HCT116 (cell line): ENCODE measurements around the gene BCL2L15. TPM values are rescaled to one million over a fixed set of nuclear protein-coding genes. Genes with fewer than 3 reads are reported as not detected.

Source experiments
- ATAC-seq: fragments of 200-7000 bp; cut with Tn5 transposase; 2 replicates; pipeline ENCODE4 v1.9.1; 2020; ENCODE audit warnings: mild to moderate bottlenecking, moderate library complexity
- BruUV-seq: library from RNA; stranded (reverse); fragments of 400-500 nt; replicated peaks from 2 replicates; lab custom pipeline; 2021; lab: Mats Ljungman, UMichigan
- CTCF ChIA-PET: fragments of 300-600 bp; sonication (Branson Sonifier 250); formaldehyde crosslinking; loops from one replicate; lab custom pipeline; 2021; ENCODE audit warnings: antibody characterized with exemption; lab: Charles Lee
- POLR2A ChIA-PET: fragments of 300-600, 350-600 bp; sonication (Branson Sonifier 250); formaldehyde crosslinking; loops from one replicate; lab custom pipeline; 2021; ENCODE audit warnings: antibody characterized with exemption; lab: Charles Lee
- RAD21 ChIA-PET, 2 experiments: fragments of 300-600 bp; sonication (Branson Sonifier 250); formaldehyde crosslinking; loops; one replicate each; lab custom pipeline; 2023; ENCODE audit warnings: low total read pairs in 2 of 2; ENCODE audit not compliant: uncharacterized antibody in 2 of 2, unreplicated experiment in 2 of 2, low non-redundant PET in 1 of 2; lab: Charles Lee
- DNase-seq: peaks from one replicate; pipeline ENCODE4 v3.0.0-alpha.2; 2010; ENCODE audit warnings: low read depth, low spot score
- H2AFZ ChIP-seq: fragments of 200-600 bp; shearing (Covaris generic), sonication (generic); 2 replicates; pipeline ENCODE4 v1.6.1; 2017; ENCODE audit warnings: low read depth, mixed run types, mixed read lengths, antibody characterized with exemption, low read length; ENCODE audit not compliant: poor library complexity, severe bottlenecking
- H3K27ac ChIP-seq: 2 replicates; pipeline ENCODE4 v1.5.1; 2012; ENCODE audit warnings: low read depth, low read length
- H3K27me3 ChIP-seq: fragments of 200-600 bp; sonication (generic); 2 replicates; pipeline ENCODE4 v1.6.1; 2016; ENCODE audit warnings: mixed run types, low read length, mixed read lengths; ENCODE audit not compliant: insufficient read depth
- H3K36me3 ChIP-seq, 2 experiments: fragments of 200-500 bp in 1 of 2; fragments of 200-600 bp in 1 of 2; sonication (Bioruptor generic) in 1 of 2; sonication (generic) in 1 of 2; 2 replicates each; pipeline versions ENCODE4 v1.5.1 to v1.6.1; 2014 to 2016; ENCODE audit warnings: low read length in 2 of 2, inconsistent platforms in 1 of 2, mixed read lengths in 1 of 2, mixed run types in 1 of 2; ENCODE audit not compliant: insufficient read depth in 2 of 2, control insufficient read depth in 1 of 2
- H3K4me1 ChIP-seq, 2 experiments: fragments of 200-600 bp in 1 of 2; sonication (generic) in 1 of 2; 2 replicates each; pipeline versions ENCODE4 v1.5.1 to v1.6.1; 2012 to 2017; ENCODE audit warnings: low read length in 2 of 2, inconsistent platforms in 1 of 2, mild to moderate bottlenecking in 1 of 2, mixed read lengths in 1 of 2, mixed run types in 1 of 2, moderate library complexity in 1 of 2; ENCODE audit not compliant: insufficient read depth in 2 of 2, control insufficient read depth in 1 of 2
- H3K4me2 ChIP-seq: fragments of 200-600 bp; sonication (generic); 2 replicates; pipeline ENCODE4 v1.6.1; 2017; ENCODE audit warnings: mixed run types, low read length, mixed read lengths
- H3K4me3 ChIP-seq, 2 experiments: fragments of 200-600 bp in 1 of 2; sonication (generic) in 1 of 2; replicated peaks in 1 of 2; 2 replicates each; pipeline ENCODE4 v1.5.1; 2011 to 2016; ENCODE audit warnings: low read length in 2 of 2, control low read depth in 1 of 2, low read depth in 1 of 2, mild to moderate bottlenecking in 1 of 2, mixed read lengths in 1 of 2, mixed run types in 1 of 2
- H3K79me2 ChIP-seq: fragments of 200-600 bp; sonication (generic); 2 replicates; pipeline ENCODE4 v1.6.1; 2017; ENCODE audit warnings: mild to moderate bottlenecking, mixed run types, low read length, moderate library complexity, mixed read lengths; ENCODE audit not compliant: insufficient read depth
- H3K9ac ChIP-seq: fragments of 200-600 bp; sonication (generic); 2 replicates; pipeline ENCODE4 v1.6.1; 2016; ENCODE audit warnings: low read length, mixed read lengths
- H3K9me2 ChIP-seq: fragments of 200-600 bp; sonication (generic), shearing (Covaris generic); 2 replicates; pipeline ENCODE4 v1.6.1; 2017; ENCODE audit warnings: mixed run types, mild to moderate bottlenecking, moderate library complexity; ENCODE audit not compliant: insufficient read depth
- H3K9me3 ChIP-seq, 2 experiments: fragments of 200-500 bp in 1 of 2; fragments of 200-600 bp in 1 of 2; sonication (Bioruptor generic) in 1 of 2; sonication (generic) in 1 of 2; 2 replicates each; pipeline ENCODE4 v1.6.1; 2014 to 2017; ENCODE audit warnings: low read length in 2 of 2, mixed read lengths in 2 of 2, inconsistent platforms in 1 of 2, low read depth in 1 of 2, mild to moderate bottlenecking in 1 of 2, mixed run types in 1 of 2, moderate library complexity in 1 of 2; ENCODE audit not compliant: control insufficient read depth in 1 of 2, insufficient read depth in 1 of 2
- H4K20me1 ChIP-seq: fragments of 200-600 bp; sonication (generic), shearing (Covaris generic); 2 replicates; pipeline ENCODE4 v1.6.1; 2017; ENCODE audit warnings: mixed run types, mild to moderate bottlenecking, moderate library complexity; ENCODE audit not compliant: insufficient read depth
- CBX3 ChIP-seq: IDR thresholded peaks from 2 replicates; pipeline ENCODE4 v1.6.1; 2012; ENCODE audit warnings: low read depth
- EGR1 ChIP-seq: IDR thresholded peaks from 2 replicates; pipeline ENCODE4 v1.6.1; 2012; ENCODE audit warnings: low read depth
- ELF1 ChIP-seq: IDR thresholded peaks from 2 replicates; pipeline ENCODE4 v1.6.1; 2012; ENCODE audit warnings: low read depth, borderline replicate concordance
- EZH2phosphoT487 ChIP-seq: fragments of 200-600 bp; IDR thresholded peaks from 2 replicates; pipeline ENCODE4 v1.6.1; 2018; ENCODE audit warnings: antibody characterized with exemption, borderline replicate concordance
- JUND ChIP-seq: IDR thresholded peaks from 2 replicates; pipeline ENCODE4 v1.6.1; 2012
- POLR2A ChIP-seq: IDR thresholded peaks from 2 replicates; pipeline ENCODE4 v1.7.0; 2011; ENCODE audit warnings: borderline replicate concordance; ENCODE audit not compliant: insufficient read depth, insufficient read length; ENCODE audit errors: extremely low read depth
- POLR2AphosphoS5 ChIP-seq: IDR thresholded peaks from 2 replicates; pipeline ENCODE4 v1.6.1; 2011; ENCODE audit warnings: mild to moderate bottlenecking, low read depth, low read length, moderate library complexity
- SIN3A ChIP-seq: IDR thresholded peaks from 2 replicates; pipeline ENCODE4 v1.6.1; 2012; ENCODE audit warnings: low read depth
- SP1 ChIP-seq: IDR thresholded peaks from 2 replicates; pipeline ENCODE4 v1.6.1; 2012; ENCODE audit warnings: low read depth
- SRF ChIP-seq: IDR thresholded peaks from 2 replicates; pipeline ENCODE4 v1.6.1; 2012; ENCODE audit warnings: low read depth
- TCF7L2 ChIP-seq: IDR thresholded peaks from 2 replicates; pipeline ENCODE4 v1.7.0; 2011; ENCODE audit warnings: borderline replicate concordance, inconsistent platforms; ENCODE audit not compliant: insufficient read depth, insufficient read length; ENCODE audit errors: extremely low read depth
- YY1 ChIP-seq: IDR thresholded peaks from 2 replicates; pipeline ENCODE4 v1.6.1; 2011; ENCODE audit warnings: low read length, low read depth, moderate library complexity, mild to moderate bottlenecking; ENCODE audit not compliant: insufficient replicate concordance; ENCODE audit errors: extremely low read depth
- intact Hi-C: fragments of 100-400 bp; cut with micrococcal nuclease; formaldehyde crosslinking; loops from 2 replicates; pipeline ENCODE4 v1.10.0; 2022
- total RNA-seq: library from RNA; stranded (reverse); gene quantifications from one replicate; pipeline ENCODE4 v1.2.1, GENCODE V29; 2021; ENCODE audit not compliant: unreplicated experiment
- TF ChIP-seq, protein P1 (sequence below), 3 experiments: fragments of 200-600 bp in 1 of 3; sonication (generic) in 1 of 3; IDR thresholded peaks in 2 of 3; conservative IDR thresholded peaks in 1 of 3; 2 replicates each; pipeline ENCODE4 v1.5.1; 2012 to 2017; ENCODE audit warnings: low read depth in 2 of 3, low read length in 2 of 3, antibody characterized with exemption in 1 of 3, borderline replicate concordance in 1 of 3, control low read depth in 1 of 3, mild to moderate bottlenecking in 1 of 3, mixed read lengths in 1 of 3, mixed run types in 1 of 3, moderate library complexity in 1 of 3; ENCODE audit not compliant: insufficient read depth in 1 of 3
- TF ChIP-seq, protein P2 (sequence below): IDR thresholded peaks from 2 replicates; pipeline ENCODE4 v1.6.1; 2012; ENCODE audit warnings: low read depth
- TF ChIP-seq, protein P3 (sequence below): IDR thresholded peaks from 2 replicates; pipeline ENCODE4 v1.6.1; 2011; ENCODE audit warnings: mild to moderate bottlenecking, low read length, moderate library complexity; ENCODE audit not compliant: insufficient replicate concordance; ENCODE audit errors: extremely low read depth

BCL2L15 gene
- total RNA-seq, 1 experiment from 2014 or later, result 0.54 TPM

DNA sequence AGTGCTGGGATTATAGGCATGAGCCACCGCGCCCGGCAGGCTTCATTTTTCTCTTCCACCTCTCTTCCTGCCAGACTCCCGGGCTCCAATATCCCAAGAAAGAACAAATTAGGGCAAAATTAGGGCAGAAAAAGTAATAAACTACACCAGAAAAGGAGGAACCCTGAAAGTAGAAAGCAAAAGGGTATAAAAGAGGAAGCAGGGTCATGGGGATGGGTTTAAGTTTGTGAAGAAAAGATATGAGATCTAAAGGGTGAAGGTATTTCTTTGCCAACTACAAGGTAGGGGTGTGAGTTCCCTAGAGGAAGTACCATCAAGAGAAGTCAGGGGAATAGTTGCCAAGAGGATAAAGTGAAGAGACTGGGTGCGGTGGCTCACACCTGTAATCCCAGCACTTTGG, 25.7 kb downstream of the BCL2L15 start:
- ChIA-PET CTCF (no interaction called here), RAD21 (no interaction called here), POLR2A (no interaction called here)
- intact Hi-C loops, result no loop called here
- no peak overlapping the region for H3K4me3 ChIP-seq
- DNase-seq (no peak), ATAC-seq (no peak)
- BruUV-seq, result no TSS peak
- H3K4me1 ChIP-seq, result peaks cover 0 to 6% of the 10 kb centered on the region in 2 experiments; a peak in 1 of 4 replicates
- no peaks in the 10 kb centered on the region for H4K20me1 ChIP-seq
- H3K4me2 ChIP-seq, result no peak overlapping the region
- no peaks in the 10 kb centered on the region for H3K36me3 ChIP-seq
- no peak overlapping the region for H2AFZ ChIP-seq
- H3K9ac ChIP-seq, result no peak overlapping the region
- H3K79me2 ChIP-seq, result no peaks in the 10 kb centered on the region
- no peaks in the 10 kb centered on the region for H3K9me3 ChIP-seq
- no peaks in the 10 kb centered on the region for H3K9me2 ChIP-seq
- TF ChIP-seq, protein P1, sequence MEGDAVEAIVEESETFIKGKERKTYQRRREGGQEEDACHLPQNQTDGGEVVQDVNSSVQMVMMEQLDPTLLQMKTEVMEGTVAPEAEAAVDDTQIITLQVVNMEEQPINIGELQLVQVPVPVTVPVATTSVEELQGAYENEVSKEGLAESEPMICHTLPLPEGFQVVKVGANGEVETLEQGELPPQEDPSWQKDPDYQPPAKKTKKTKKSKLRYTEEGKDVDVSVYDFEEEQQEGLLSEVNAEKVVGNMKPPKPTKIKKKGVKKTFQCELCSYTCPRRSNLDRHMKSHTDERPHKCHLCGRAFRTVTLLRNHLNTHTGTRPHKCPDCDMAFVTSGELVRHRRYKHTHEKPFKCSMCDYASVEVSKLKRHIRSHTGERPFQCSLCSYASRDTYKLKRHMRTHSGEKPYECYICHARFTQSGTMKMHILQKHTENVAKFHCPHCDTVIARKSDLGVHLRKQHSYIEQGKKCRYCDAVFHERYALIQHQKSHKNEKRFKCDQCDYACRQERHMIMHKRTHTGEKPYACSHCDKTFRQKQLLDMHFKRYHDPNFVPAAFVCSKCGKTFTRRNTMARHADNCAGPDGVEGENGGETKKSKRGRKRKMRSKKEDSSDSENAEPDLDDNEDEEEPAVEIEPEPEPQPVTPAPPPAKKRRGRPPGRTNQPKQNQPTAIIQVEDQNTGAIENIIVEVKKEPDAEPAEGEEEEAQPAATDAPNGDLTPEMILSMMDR (IDR thresholded peaks at IDR 0.05 in 2 of 3, conservative IDR thresholded peaks at IDR 0.05 in 1 of 3; ENCODE audit: borderline replicate concordance in 1 of 3, insufficient read depth in 1 of 3, low read depth in 2 of 3, low read length in 2 of 3), result no peak
- TF ChIP-seq POLR2AphosphoS5, result no peak
- TF ChIP-seq EGR1, result no peak
- TF ChIP-seq EZH2phosphoT487, result no peak
- TF ChIP-seq JUND, result no peak
- TF ChIP-seq YY1, result no peak
- no peak for TF ChIP-seq TCF7L2
- TF ChIP-seq SIN3A, result no peak
- no peak for TF ChIP-seq CBX3
- TF ChIP-seq SP1, result no peak
- TF ChIP-seq POLR2A, result no peak
- no peak for TF ChIP-seq SRF
- TF ChIP-seq, protein P2, sequence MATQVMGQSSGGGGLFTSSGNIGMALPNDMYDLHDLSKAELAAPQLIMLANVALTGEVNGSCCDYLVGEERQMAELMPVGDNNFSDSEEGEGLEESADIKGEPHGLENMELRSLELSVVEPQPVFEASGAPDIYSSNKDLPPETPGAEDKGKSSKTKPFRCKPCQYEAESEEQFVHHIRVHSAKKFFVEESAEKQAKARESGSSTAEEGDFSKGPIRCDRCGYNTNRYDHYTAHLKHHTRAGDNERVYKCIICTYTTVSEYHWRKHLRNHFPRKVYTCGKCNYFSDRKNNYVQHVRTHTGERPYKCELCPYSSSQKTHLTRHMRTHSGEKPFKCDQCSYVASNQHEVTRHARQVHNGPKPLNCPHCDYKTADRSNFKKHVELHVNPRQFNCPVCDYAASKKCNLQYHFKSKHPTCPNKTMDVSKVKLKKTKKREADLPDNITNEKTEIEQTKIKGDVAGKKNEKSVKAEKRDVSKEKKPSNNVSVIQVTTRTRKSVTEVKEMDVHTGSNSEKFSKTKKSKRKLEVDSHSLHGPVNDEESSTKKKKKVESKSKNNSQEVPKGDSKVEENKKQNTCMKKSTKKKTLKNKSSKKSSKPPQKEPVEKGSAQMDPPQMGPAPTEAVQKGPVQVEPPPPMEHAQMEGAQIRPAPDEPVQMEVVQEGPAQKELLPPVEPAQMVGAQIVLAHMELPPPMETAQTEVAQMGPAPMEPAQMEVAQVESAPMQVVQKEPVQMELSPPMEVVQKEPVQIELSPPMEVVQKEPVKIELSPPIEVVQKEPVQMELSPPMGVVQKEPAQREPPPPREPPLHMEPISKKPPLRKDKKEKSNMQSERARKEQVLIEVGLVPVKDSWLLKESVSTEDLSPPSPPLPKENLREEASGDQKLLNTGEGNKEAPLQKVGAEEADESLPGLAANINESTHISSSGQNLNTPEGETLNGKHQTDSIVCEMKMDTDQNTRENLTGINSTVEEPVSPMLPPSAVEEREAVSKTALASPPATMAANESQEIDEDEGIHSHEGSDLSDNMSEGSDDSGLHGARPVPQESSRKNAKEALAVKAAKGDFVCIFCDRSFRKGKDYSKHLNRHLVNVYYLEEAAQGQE, result no peak
- TF ChIP-seq ELF1, result no peak
- TF ChIP-seq, protein P3, sequence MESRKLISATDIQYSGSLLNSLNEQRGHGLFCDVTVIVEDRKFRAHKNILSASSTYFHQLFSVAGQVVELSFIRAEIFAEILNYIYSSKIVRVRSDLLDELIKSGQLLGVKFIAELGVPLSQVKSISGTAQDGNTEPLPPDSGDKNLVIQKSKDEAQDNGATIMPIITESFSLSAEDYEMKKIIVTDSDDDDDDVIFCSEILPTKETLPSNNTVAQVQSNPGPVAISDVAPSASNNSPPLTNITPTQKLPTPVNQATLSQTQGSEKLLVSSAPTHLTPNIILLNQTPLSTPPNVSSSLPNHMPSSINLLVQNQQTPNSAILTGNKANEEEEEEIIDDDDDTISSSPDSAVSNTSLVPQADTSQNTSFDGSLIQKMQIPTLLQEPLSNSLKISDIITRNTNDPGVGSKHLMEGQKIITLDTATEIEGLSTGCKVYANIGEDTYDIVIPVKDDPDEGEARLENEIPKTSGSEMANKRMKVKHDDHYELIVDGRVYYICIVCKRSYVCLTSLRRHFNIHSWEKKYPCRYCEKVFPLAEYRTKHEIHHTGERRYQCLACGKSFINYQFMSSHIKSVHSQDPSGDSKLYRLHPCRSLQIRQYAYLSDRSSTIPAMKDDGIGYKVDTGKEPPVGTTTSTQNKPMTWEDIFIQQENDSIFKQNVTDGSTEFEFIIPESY, result no peak
- TF ChIP-seq, all 23 proteins: peak for 0
- Histone ChIP-seq H3K27ac (no peak overlapping the region), H3K27me3 (no peaks in the 10 kb centered on the region)
